ENCODE data around the gene TET1. TPM values are rescaled to one million over a fixed set of nuclear protein-coding genes. Genes with fewer than 3 reads are reported as not detected.
"Not testable (repeated sequence)": the region's sequence is repeated elsewhere in the genome, so short reads cannot be mapped to it uniquely, and the experiment has no call there.

Gene TET1
- polyA plus RNA-seq, 3 donors: 0.01 to 0.08 (median 0.06) TPM

DNA sequence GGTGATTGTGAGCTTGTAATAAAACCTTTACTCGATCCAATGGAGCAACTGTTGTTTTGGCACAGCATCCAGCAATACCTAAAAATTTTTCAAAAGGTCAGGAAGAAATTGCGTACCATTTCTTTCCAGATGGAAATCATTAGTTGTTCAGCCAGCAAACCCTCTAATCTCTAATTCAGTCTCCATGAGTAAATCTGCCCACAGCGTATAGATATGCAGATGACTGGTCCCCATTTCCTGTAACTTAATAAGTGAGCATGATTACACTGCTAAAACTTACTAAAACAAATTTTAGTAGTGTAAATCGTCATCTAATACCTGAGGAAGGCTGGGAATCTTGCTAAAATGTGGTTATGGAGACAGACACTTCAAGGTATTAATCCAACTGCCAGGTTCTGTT lies 43.4 kb upstream of the TET1 start:
- no CpG with 5 or more reads among the region's 4 CpGs for WGBS (ENCODE audit: insufficient coverage)
- H3K27ac Mint-ChIP-seq: no peak overlapping the region
- DNase-seq: no peak
- Histone ChIP-seq H4K20me1 (ENCODE audit: insufficient read depth, low read length) (no peaks in the 10 kb centered on the region), H3K79me2 (ENCODE audit: insufficient read depth, low read length) (no peaks in the 10 kb centered on the region), H3K36me3 (replicated peaks in 1 of 2; ENCODE audit: control insufficient read depth in 1 of 2, insufficient read depth in 2 of 2, low read length in 2 of 2) (peaks cover 4 to 35% of the 10 kb centered on the region in 2 donors), H2AFZ (ENCODE audit: insufficient read depth, low read depth, low read length, poor library complexity, severe bottlenecking) (no peak overlapping the region), H3K4me2 (replicated peaks; ENCODE audit: extremely low read depth, low read length, poor library complexity, severe bottlenecking) (no peak overlapping the region), H3K9ac (ENCODE audit: insufficient read depth, low read length, poor library complexity, severe bottlenecking) (no peak overlapping the region), H3K27me3 (ENCODE audit: control insufficient read depth in 2 of 2, insufficient read depth in 2 of 2, low read length in 2 of 2) (no peaks in the 10 kb centered on the region), H3K27ac (ENCODE audit: low read depth in 1 of 2, low read length in 2 of 2) (no peak overlapping the region), H3K9me3 (replicated peaks in 1 of 2; ENCODE audit: control insufficient read depth in 1 of 2, insufficient read depth in 1 of 2, low read length in 2 of 2) (no peaks in the 10 kb centered on the region), H3K4me3 (replicated peaks in 1 of 3; ENCODE audit: low read depth in 2 of 3, low read length in 3 of 3) (no peak overlapping the region), H3K4me1 (ENCODE audit: control insufficient read depth in 1 of 2, insufficient read depth in 2 of 2, low read length in 2 of 2) (no peaks in the 10 kb centered on the region)
- no peak overlapping the region for H3K4me3 Mint-ChIP-seq
- H3K36me3 Mint-ChIP-seq: peaks cover 26 to 48% of the 10 kb centered on the region in 2 donors
- TF ChIP-seq, protein P1, sequence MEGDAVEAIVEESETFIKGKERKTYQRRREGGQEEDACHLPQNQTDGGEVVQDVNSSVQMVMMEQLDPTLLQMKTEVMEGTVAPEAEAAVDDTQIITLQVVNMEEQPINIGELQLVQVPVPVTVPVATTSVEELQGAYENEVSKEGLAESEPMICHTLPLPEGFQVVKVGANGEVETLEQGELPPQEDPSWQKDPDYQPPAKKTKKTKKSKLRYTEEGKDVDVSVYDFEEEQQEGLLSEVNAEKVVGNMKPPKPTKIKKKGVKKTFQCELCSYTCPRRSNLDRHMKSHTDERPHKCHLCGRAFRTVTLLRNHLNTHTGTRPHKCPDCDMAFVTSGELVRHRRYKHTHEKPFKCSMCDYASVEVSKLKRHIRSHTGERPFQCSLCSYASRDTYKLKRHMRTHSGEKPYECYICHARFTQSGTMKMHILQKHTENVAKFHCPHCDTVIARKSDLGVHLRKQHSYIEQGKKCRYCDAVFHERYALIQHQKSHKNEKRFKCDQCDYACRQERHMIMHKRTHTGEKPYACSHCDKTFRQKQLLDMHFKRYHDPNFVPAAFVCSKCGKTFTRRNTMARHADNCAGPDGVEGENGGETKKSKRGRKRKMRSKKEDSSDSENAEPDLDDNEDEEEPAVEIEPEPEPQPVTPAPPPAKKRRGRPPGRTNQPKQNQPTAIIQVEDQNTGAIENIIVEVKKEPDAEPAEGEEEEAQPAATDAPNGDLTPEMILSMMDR (IDR thresholded peaks at IDR 0.05): no peak
- intact Hi-C loops (cut with micrococcal nuclease): no loop called here
- H3K9me3 Mint-ChIP-seq: no peaks in the 10 kb centered on the region
- H3K27me3 Mint-ChIP-seq (ENCODE audit: low read depth in 3 of 3): no peaks in the 10 kb centered on the region
- H3K4me1 Mint-ChIP-seq: no peaks in the 10 kb centered on the region

DNA sequence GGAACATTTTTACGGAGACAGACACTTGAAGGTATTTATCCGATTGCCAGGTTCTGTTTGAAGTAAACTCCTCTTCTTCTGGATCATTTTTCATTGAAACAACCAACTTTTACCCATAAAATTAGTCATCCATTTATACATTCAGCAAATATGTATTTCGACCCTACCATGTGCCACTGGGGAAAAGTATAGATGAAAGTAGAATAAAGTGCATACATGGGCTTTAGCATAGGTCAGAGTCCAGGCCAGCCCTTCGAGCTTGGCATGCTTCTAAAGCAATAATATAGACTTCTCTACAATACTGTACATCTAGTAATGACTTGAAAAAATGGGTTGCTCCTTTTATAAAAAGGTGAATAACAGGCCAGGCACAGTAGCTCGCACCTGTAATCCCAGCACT lies 42.9 kb upstream of the TET1 start:
- no peak overlapping the region for H2AFZ ChIP-seq (ENCODE audit: insufficient read depth, low read depth, low read length, poor library complexity, severe bottlenecking)
- H3K27ac Mint-ChIP-seq: peak overlapping the region in 1 of 7 donors; percentile 68
- H3K79me2 ChIP-seq (ENCODE audit: insufficient read depth, low read length): no peaks in the 10 kb centered on the region
- 100% methylated on average over 1 of the region's 5 CpGs for WGBS (ENCODE audit: insufficient coverage)
- no peak for DNase-seq
- H3K4me3 ChIP-seq (replicated peaks in 1 of 3; ENCODE audit: low read depth in 2 of 3, low read length in 3 of 3): no peak overlapping the region
- no peaks in the 10 kb centered on the region for H4K20me1 ChIP-seq (ENCODE audit: insufficient read depth, low read length)
- no peak overlapping the region for H3K9ac ChIP-seq (ENCODE audit: insufficient read depth, low read length, poor library complexity, severe bottlenecking)
- no peaks in the 10 kb centered on the region for H3K27me3 ChIP-seq (ENCODE audit: control insufficient read depth in 2 of 2, insufficient read depth in 2 of 2, low read length in 2 of 2)
- TF ChIP-seq, protein P1 (IDR thresholded peaks at IDR 0.05): no peak
- no peak overlapping the region for H3K4me3 Mint-ChIP-seq
- H3K36me3 ChIP-seq (replicated peaks in 1 of 2; ENCODE audit: control insufficient read depth in 1 of 2, insufficient read depth in 2 of 2, low read length in 2 of 2): peaks cover 7 to 39% of the 10 kb centered on the region in 2 donors
- no peaks in the 10 kb centered on the region for H3K27me3 Mint-ChIP-seq (ENCODE audit: low read depth in 3 of 3)
- H3K36me3 Mint-ChIP-seq: peaks cover 29 to 50% of the 10 kb centered on the region in 2 donors
- no peak overlapping the region for H3K27ac ChIP-seq (ENCODE audit: low read depth in 1 of 2, low read length in 2 of 2)
- H3K9me3 Mint-ChIP-seq: no peaks in the 10 kb centered on the region
- H3K9me3 ChIP-seq (replicated peaks in 1 of 2; ENCODE audit: control insufficient read depth in 1 of 2, insufficient read depth in 1 of 2, low read length in 2 of 2): no peaks in the 10 kb centered on the region
- intact Hi-C loops (cut with micrococcal nuclease): no loop called here
- no peaks in the 10 kb centered on the region for H3K4me1 Mint-ChIP-seq
- H3K4me1 ChIP-seq (ENCODE audit: control insufficient read depth in 1 of 2, insufficient read depth in 2 of 2, low read length in 2 of 2): no peaks in the 10 kb centered on the region
- no peak overlapping the region for H3K4me2 ChIP-seq (replicated peaks; ENCODE audit: extremely low read depth, low read length, poor library complexity, severe bottlenecking)

DNA sequence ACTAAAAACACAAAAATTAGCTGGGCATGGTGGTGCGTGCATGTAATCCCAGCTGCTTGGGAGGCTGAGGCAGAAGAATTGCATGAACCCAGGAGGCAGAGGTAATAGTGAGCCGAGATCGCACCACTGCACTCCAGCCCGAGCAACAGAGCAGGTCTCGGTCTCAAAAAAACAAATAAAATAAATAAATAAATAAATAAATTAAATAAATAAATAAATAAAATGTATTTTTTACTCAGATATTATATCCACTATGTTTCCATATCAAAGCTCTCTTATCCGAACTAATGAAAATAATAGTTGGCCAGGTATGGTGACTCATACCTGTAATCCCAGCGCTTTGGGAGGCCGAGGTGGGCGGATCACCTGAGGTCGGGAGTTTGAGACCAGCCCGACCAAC lies 41.5 kb upstream of the TET1 start:
- not testable (repeated sequence) for H3K4me3 ChIP-seq (replicated peaks in 1 of 3; ENCODE audit: low read depth in 2 of 3, low read length in 3 of 3); H3K4me2 ChIP-seq (replicated peaks; ENCODE audit: extremely low read depth, low read length, poor library complexity, severe bottlenecking); H3K27me3 Mint-ChIP-seq (ENCODE audit: low read depth in 3 of 3)

More for the DNA sequence above, 41.5 kb upstream of the TET1 start:
- H2AFZ ChIP-seq (ENCODE audit: insufficient read depth, low read depth, low read length, poor library complexity, severe bottlenecking); H3K27ac Mint-ChIP-seq; H3K4me3 Mint-ChIP-seq; H3K27ac ChIP-seq (ENCODE audit: low read depth in 1 of 2, low read length in 2 of 2); H3K4me1 ChIP-seq (ENCODE audit: control insufficient read depth in 1 of 2, insufficient read depth in 2 of 2, low read length in 2 of 2); H3K4me1 Mint-ChIP-seq; H3K9me3 Mint-ChIP-seq; intact Hi-C loops (cut with micrococcal nuclease); H4K20me1 ChIP-seq (ENCODE audit: insufficient read depth, low read length); H3K9me3 ChIP-seq (replicated peaks in 1 of 2; ENCODE audit: control insufficient read depth in 1 of 2, insufficient read depth in 1 of 2, low read length in 2 of 2); H3K27me3 ChIP-seq (ENCODE audit: control insufficient read depth in 2 of 2, insufficient read depth in 2 of 2, low read length in 2 of 2); H3K79me2 ChIP-seq (ENCODE audit: insufficient read depth, low read length); H3K9ac ChIP-seq (ENCODE audit: insufficient read depth, low read length, poor library complexity, severe bottlenecking); DNase-seq: not testable (repeated sequence)
- peaks cover 10 to 35% of the 10 kb centered on the region in 2 donors for H3K36me3 ChIP-seq (replicated peaks in 1 of 2; ENCODE audit: control insufficient read depth in 1 of 2, insufficient read depth in 2 of 2, low read length in 2 of 2)
- WGBS (ENCODE audit: insufficient coverage): no CpG with 5 or more reads among the region's 11 CpGs
- peaks cover 28 to 49% of the 10 kb centered on the region in 2 donors for H3K36me3 Mint-ChIP-seq

Measured in CD14-positive monocyte (primary cell).